B cell (primary cell): ENCODE results near the gene ZNF710. TPM values are rescaled to one million over a fixed set of nuclear protein-coding genes. Genes with fewer than 3 reads are reported as not detected.

Source experiments
- ATAC-seq: fragments of 200-7000 bp; cut with Tn5 transposase; one replicate; pipeline ENCODE4 v1.10.0; 2021; ENCODE audit warnings: low read depth, mild to moderate bottlenecking, moderate number of reproducible peaks, moderate library complexity
- CTCF ChIA-PET: fragments of 350-600 bp; sonication (Branson Sonifier 250); formaldehyde crosslinking; loops from one replicate; lab custom pipeline; 2021; ENCODE audit warnings: antibody characterized with exemption, inconsistent platforms; lab: Charles Lee
- POLR2A ChIA-PET: fragments of 350-600 bp; sonication (Branson Sonifier 250); formaldehyde crosslinking; loops from one replicate; lab custom pipeline; 2021; ENCODE audit warnings: antibody characterized with exemption; lab: Charles Lee
- DNase-seq: peaks from one replicate; pipeline ENCODE4 v3.0.0; 2013
- H2AFZ ChIP-seq: 2 replicates; pipeline ENCODE4 v1.6.1; 2012; ENCODE audit warnings: mild to moderate bottlenecking, low read depth, low read length; ENCODE audit not compliant: insufficient read depth, poor library complexity, severe bottlenecking
- H3K27ac ChIP-seq, 2 donors: 1 replicate in 1 of 2; 2 replicates in 1 of 2; pipeline ENCODE4 v1.5.1; 2012 to 2013; ENCODE audit warnings: low read length in 2 of 2, mild to moderate bottlenecking in 2 of 2, moderate library complexity in 1 of 2
- H3K27me3 ChIP-seq, 4 experiments: fragments of 200-600 bp in 1 of 4; sonication (generic) in 1 of 4; replicated peaks in 1 of 4; 1 replicate in 2 of 4; 2 replicates in 2 of 4; pipeline versions ENCODE4 v1.6.1 to v1.7.0; 2013 to 2016; ENCODE audit warnings: low read length in 3 of 4, mild to moderate bottlenecking in 2 of 4, mixed read lengths in 1 of 4, moderate library complexity in 1 of 4; ENCODE audit not compliant: insufficient read depth in 4 of 4, control insufficient read depth in 3 of 4; ENCODE audit errors: control extremely low read depth in 1 of 4
- H3K36me3 ChIP-seq, 2 experiments: replicated peaks in 1 of 2; 1 replicate in 1 of 2; 2 replicates in 1 of 2; pipeline versions ENCODE4 v1.6.1 to v1.7.1; 2013; ENCODE audit warnings: low read length in 1 of 2; ENCODE audit not compliant: insufficient read depth in 2 of 2, control insufficient read depth in 1 of 2; ENCODE audit errors: control extremely low read depth in 1 of 2, extremely low read depth in 1 of 2
- H3K4me1 ChIP-seq, 2 donors: fragments of 200-600 bp in 1 of 2; sonication (generic) in 1 of 2; 1 replicate in 1 of 2; 2 replicates in 1 of 2; pipeline versions ENCODE4 v1.5.1 to v1.6.1; 2013 to 2017; ENCODE audit warnings: low read length in 2 of 2; ENCODE audit not compliant: control insufficient read depth in 2 of 2, insufficient read depth in 2 of 2
- H3K4me2 ChIP-seq: replicated peaks from 2 replicates; pipeline ENCODE3; 2012; ENCODE audit warnings: mild to moderate bottlenecking, low read depth, low read length; ENCODE audit not compliant: poor library complexity, severe bottlenecking
- H3K4me3 ChIP-seq, 5 experiments: fragments of 200-600 bp in 1 of 5; sonication (generic) in 1 of 5; 1 replicate in 3 of 5; 2 replicates in 2 of 5; pipeline versions ENCODE4 v1.5.1 to v1.7.0; 2011 to 2016; ENCODE audit warnings: low read length in 4 of 5, mild to moderate bottlenecking in 4 of 5, low read depth in 2 of 5, control low read depth in 1 of 5, moderate library complexity in 1 of 5; ENCODE audit not compliant: insufficient read depth in 1 of 5; ENCODE audit errors: control extremely low read depth in 1 of 5, extremely low read depth in 1 of 5
- H3K79me2 ChIP-seq: fragments of 200-600 bp; sonication (generic); one replicate; pipeline ENCODE4 v1.6.0; 2016; ENCODE audit warnings: low read length; ENCODE audit not compliant: control insufficient read depth, insufficient read depth
- H3K9ac ChIP-seq: fragments of 200-600 bp; sonication (generic); 2 replicates; pipeline ENCODE4 v1.6.1; 2017; ENCODE audit warnings: mild to moderate bottlenecking, low read length, moderate library complexity
- H3K9me3 ChIP-seq, 3 donors: one replicate each; pipeline versions ENCODE4 v1.6.1 to v1.7.1; 2013; ENCODE audit warnings: low read length in 2 of 3; ENCODE audit not compliant: control insufficient read depth in 2 of 3, insufficient read depth in 1 of 3; ENCODE audit errors: control extremely low read depth in 1 of 3
- H4K20me1 ChIP-seq: 2 replicates; pipeline ENCODE4 v1.6.0; 2012; ENCODE audit warnings: mild to moderate bottlenecking, low read length; ENCODE audit not compliant: insufficient read depth, control insufficient read depth, poor library complexity, severe bottlenecking
- H3K27ac Mint-ChIP-seq: one replicate; pipeline ENCODE4 v1.8.0; 2021; ENCODE audit warnings: mixed read lengths
- H3K27me3 Mint-ChIP-seq: one replicate; pipeline ENCODE4 v1.8.0; 2021; ENCODE audit warnings: mixed read lengths
- H3K4me1 Mint-ChIP-seq: one replicate; pipeline ENCODE4 v1.8.0; 2021; ENCODE audit warnings: mixed read lengths
- H3K4me3 Mint-ChIP-seq: one replicate; pipeline ENCODE4 v1.8.0; 2021; ENCODE audit warnings: mixed read lengths
- H3K9me3 Mint-ChIP-seq: one replicate; pipeline ENCODE4 v1.8.0; 2022; ENCODE audit warnings: mixed read lengths; ENCODE audit not compliant: insufficient read depth
- EZH2 ChIP-seq: IDR thresholded peaks from 2 replicates; pipeline ENCODE4 v1.6.1; 2012; ENCODE audit warnings: borderline replicate concordance, low read depth, mild to moderate bottlenecking, moderate library complexity, low read length; ENCODE audit not compliant: insufficient read depth, poor library complexity, severe bottlenecking
- WGBS: methylation state at CpG from one replicate; pipeline ENCODE4 v1.1.5; 2013; ENCODE audit warnings: missing lambda C conversion rate; ENCODE audit not compliant: insufficient coverage; 5-methylcytosine and 5-hydroxymethylcytosine counted together
- intact Hi-C: fragments of 100-400 bp; cut with micrococcal nuclease; formaldehyde crosslinking; loops from one replicate; pipeline ENCODE4 v1.10.0; 2022
- polyA plus RNA-seq: library from polyadenylated mRNA; depleted of rRNA; stranded (reverse); fragments of >200 nt; gene quantifications from 2 replicates; pipeline ENCODE4 v1.2.3, GENCODE V29; 2012
- total RNA-seq, 2 donors: library from RNA; stranded (reverse); fragments of 120-200 nt in 1 of 2; gene quantifications; 1 replicate in 1 of 2; 2 replicates in 1 of 2; pipeline versions ENCODE4 v1.2.3 to v1.2.4, GENCODE V29; 2013 to 2022
- TF ChIP-seq, protein P1 (sequence below): fragments of 200-600 bp; IDR thresholded peaks from one replicate; pipeline ENCODE4 v1.8.0; 2022; ENCODE audit warnings: antibody characterized with exemption, mild to moderate bottlenecking

The ZNF710 gene
- total and polyA plus RNA-seq, 2 donors (not counting 1 experiment from before 2014, with no cell fraction given) = 8.7 to 38.7 TPM

DNA sequence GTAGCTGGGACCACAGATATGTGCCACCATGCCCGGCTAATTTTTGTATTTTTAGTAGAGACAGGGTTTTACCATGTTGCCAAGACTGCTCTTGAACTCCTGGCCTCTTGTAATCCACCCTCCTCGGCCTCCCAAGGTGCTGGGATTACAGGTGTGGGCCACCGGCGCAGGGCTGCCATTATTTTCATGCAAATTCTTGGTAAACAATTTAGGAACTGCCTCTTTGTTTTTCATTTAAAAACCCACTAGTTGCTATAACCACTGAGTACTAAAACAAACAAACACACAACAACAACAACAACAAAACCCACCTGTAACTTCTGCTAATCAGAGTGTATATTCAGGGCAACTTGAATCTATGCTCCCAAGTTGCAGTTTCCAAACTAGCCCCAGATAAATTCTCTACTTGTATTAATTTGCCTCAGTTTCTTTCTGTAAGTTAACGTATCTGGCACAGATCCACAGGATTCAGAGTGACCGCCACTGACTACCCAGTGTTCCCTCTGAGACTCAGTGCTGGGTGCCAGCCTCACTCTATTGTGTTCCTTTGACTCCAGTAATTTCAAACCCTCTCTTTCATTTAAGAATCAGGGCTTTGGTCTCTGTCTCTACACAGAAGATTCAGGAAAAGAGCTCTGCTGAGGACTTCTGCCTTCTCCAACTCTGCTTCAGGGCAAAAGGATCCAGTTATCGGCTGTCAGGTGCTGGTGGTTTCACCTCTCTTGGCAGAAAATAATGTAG, 18.6 kb upstream of the ZNF710 start:
- Histone ChIP-seq H3K4me2 (no peak overlapping the region), H3K27ac (no peak overlapping the region), H3K27me3 (peaks cover 0 to 4% (median 2%) of the 10 kb centered on the region in 4 experiments), H3K9ac (no peak overlapping the region), H3K4me1 (no peaks in the 10 kb centered on the region), H3K4me3 (no peak overlapping the region), H3K79me2 (no peaks in the 10 kb centered on the region), H4K20me1 (no peaks in the 10 kb centered on the region), H3K36me3 (no peaks in the 10 kb centered on the region), H2AFZ (no peak overlapping the region), H3K9me3 (peaks cover 6 to 14% (median 9%) of the 10 kb centered on the region in 3 donors)
- ATAC-seq (no peak), DNase-seq (no peak)
- no peak overlapping the region for H3K27ac Mint-ChIP-seq
- TF ChIP-seq EZH2 = no peak
- TF ChIP-seq, protein P1, sequence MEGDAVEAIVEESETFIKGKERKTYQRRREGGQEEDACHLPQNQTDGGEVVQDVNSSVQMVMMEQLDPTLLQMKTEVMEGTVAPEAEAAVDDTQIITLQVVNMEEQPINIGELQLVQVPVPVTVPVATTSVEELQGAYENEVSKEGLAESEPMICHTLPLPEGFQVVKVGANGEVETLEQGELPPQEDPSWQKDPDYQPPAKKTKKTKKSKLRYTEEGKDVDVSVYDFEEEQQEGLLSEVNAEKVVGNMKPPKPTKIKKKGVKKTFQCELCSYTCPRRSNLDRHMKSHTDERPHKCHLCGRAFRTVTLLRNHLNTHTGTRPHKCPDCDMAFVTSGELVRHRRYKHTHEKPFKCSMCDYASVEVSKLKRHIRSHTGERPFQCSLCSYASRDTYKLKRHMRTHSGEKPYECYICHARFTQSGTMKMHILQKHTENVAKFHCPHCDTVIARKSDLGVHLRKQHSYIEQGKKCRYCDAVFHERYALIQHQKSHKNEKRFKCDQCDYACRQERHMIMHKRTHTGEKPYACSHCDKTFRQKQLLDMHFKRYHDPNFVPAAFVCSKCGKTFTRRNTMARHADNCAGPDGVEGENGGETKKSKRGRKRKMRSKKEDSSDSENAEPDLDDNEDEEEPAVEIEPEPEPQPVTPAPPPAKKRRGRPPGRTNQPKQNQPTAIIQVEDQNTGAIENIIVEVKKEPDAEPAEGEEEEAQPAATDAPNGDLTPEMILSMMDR = no peak
- H3K9me3 Mint-ChIP-seq = no peaks in the 10 kb centered on the region
- no peak overlapping the region for H3K4me3 Mint-ChIP-seq
- intact Hi-C loops = no loop called here
- ChIA-PET POLR2A (no interaction called here), CTCF (interaction anchor here (0.8 kb wide), 1 partner anchor 11 kb away, joined by 3 read pairs; no protein-coding TSS in a partner anchor)
- no peaks in the 10 kb centered on the region for H3K27me3 Mint-ChIP-seq
- no peaks in the 10 kb centered on the region for H3K4me1 Mint-ChIP-seq
- 90% methylated on average over 6 of the region's 7 CpGs for WGBS

DNA sequence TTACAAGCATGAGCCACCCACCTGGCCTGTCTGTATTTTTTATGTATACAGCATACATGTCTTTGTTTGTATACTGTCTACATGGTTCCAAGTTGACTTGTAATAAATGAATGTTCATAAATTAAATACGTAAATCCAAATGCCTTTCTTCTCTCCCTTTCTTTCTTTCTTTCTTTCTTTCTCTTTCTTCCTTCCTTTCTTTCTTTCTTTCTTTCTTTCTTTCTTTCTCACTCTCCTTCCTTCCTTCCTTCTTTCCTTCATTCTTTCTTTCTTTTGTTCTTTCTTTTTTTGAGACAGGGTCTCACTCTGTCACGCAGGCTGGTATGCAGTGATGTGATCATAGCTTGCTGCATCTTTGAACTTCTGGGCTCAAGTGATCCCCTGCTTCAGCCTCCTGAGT, 17.1 kb upstream of the ZNF710 start:
- Histone ChIP-seq H3K4me2 (no peak overlapping the region), H3K9me3 (peaks cover 6 to 13% (median 9%) of the 10 kb centered on the region in 3 donors), H3K9ac (no peak overlapping the region), H3K27me3 (peaks cover 0 to 4% (median 2%) of the 10 kb centered on the region in 4 experiments), H3K79me2 (no peaks in the 10 kb centered on the region), H3K36me3 (no peaks in the 10 kb centered on the region), H3K27ac (no peak overlapping the region), H4K20me1 (no peaks in the 10 kb centered on the region), H3K4me1 (no peaks in the 10 kb centered on the region), H3K4me3 (no peak overlapping the region), H2AFZ (no peak overlapping the region)
- DNase-seq (no peak), ATAC-seq (no peak)
- no peak overlapping the region for H3K4me3 Mint-ChIP-seq
- TF ChIP-seq EZH2 = no peak
- TF ChIP-seq, protein P1 = no peak
- no peaks in the 10 kb centered on the region for H3K4me1 Mint-ChIP-seq
- H3K27ac Mint-ChIP-seq = no peak overlapping the region
- H3K27me3 Mint-ChIP-seq = no peaks in the 10 kb centered on the region
- WGBS = 100% methylated on average over 1 of the region's 2 CpGs
- intact Hi-C loops = no loop called here
- ChIA-PET CTCF (no interaction called here), POLR2A (interaction anchor here (1.1 kb wide), 1 partner anchor 22 kb away, joined by 3 read pairs; no protein-coding TSS in a partner anchor)
- no peaks in the 10 kb centered on the region for H3K9me3 Mint-ChIP-seq
